AG09319 (cell line): Measurements from ENCODE around the gene CWC22.

Experiments
- DNase-seq: peaks from one replicate; pipeline ENCODE4 v3.0.0-alpha.2; 2010; ENCODE audit warnings: low read depth; ENCODE audit errors: extremely low read depth
- TF ChIP-seq, protein P1 (sequence below): IDR thresholded peaks from 2 replicates; pipeline ENCODE4 v1.5.1; 2011; ENCODE audit warnings: low read depth, mild to moderate bottlenecking, inconsistent platforms, low read length, moderate library complexity

The CWC22 gene

DNA sequence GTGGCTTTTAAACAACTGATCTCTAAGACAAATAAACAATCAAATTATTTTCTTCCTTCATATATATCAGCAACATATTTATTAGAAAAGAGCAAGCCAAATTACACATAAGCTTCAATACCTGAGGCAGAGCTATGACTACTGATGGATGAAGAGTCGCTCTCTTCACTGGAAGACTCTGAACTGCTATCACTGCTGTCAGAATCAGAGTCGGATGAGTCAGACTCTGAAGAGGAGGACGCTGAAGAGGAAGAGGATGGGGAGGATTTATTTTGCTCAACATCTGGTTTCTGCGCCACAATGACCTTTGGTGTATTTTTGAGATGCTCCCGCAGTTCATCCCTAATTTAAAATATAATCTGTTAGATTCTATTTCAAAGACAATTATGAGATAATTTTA lies 56.7 kb downstream of the CWC22 start:
- TF ChIP-seq, protein P1, sequence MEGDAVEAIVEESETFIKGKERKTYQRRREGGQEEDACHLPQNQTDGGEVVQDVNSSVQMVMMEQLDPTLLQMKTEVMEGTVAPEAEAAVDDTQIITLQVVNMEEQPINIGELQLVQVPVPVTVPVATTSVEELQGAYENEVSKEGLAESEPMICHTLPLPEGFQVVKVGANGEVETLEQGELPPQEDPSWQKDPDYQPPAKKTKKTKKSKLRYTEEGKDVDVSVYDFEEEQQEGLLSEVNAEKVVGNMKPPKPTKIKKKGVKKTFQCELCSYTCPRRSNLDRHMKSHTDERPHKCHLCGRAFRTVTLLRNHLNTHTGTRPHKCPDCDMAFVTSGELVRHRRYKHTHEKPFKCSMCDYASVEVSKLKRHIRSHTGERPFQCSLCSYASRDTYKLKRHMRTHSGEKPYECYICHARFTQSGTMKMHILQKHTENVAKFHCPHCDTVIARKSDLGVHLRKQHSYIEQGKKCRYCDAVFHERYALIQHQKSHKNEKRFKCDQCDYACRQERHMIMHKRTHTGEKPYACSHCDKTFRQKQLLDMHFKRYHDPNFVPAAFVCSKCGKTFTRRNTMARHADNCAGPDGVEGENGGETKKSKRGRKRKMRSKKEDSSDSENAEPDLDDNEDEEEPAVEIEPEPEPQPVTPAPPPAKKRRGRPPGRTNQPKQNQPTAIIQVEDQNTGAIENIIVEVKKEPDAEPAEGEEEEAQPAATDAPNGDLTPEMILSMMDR, result no peak
- no peak for DNase-seq

DNA sequence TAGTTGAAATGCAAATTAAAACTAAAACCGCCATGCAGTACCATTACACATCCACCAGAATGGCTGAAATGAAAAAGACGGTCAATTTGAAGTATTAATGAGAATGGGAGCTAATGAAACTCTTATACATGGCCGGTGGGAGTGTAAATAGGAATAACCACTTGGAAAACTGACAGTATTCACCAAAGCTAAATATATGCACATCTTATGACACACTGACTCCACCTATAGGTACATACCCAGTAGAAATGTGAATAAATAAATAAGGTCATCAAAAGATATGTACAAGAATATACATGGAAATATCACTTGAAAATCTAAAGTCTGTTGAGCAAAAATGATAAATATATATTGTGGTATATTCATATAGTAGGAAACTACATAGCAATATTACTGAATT lies 57.7 kb downstream of the CWC22 start:
- TF ChIP-seq, protein P1, result no peak
- no peak for DNase-seq

- TF ChIP-seq, protein P1, result no peak
- DNase-seq, result no peak
These were observed 59.0 kb downstream of the CWC22 start for GRCh38 chr2:179948058-179948457.

DNA sequence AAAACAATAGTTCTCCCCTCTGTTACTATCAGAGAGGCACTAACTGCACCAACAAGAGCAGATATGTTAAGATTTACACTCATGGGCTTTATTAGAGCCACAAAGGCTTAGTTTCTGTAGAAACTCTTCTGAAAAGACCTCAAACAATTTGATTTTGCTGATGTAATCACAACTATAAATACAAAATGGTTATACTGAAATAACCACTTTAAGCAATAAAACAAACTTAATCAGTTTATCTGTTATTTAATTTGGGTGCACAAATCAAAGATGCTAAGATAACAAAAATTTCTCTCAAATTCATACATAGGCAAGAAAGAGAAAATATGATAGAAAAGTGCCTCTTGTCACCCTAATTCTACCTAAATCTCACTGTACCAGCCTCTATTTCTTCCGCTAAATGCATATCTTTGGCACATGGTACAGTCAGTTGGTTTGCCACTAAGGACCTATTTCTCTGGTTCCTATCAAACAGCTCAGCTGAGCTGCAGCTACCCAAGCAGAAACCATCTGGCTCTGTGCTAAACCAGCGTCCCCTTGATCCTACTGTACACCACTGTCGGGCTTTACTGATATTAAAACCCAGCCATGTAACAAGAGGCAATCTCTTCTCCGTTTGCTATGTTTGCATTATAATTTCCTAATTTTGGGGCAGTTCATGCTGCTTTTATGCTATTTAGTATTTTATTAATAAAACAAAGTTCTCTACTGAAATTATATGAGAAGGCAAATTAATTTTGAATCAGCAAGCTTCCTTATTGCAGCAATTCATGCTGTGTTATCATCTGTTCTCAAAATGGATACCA lies 60.1 kb downstream of the CWC22 start:
- TF ChIP-seq, protein P1, result no peak
- DNase-seq, result no peak

GRCh38 chr2:179946346-179946745 lies 60.8 kb downstream of the CWC22 start:
- TF ChIP-seq, protein P1, result no peak
- DNase-seq, result no peak

DNA sequence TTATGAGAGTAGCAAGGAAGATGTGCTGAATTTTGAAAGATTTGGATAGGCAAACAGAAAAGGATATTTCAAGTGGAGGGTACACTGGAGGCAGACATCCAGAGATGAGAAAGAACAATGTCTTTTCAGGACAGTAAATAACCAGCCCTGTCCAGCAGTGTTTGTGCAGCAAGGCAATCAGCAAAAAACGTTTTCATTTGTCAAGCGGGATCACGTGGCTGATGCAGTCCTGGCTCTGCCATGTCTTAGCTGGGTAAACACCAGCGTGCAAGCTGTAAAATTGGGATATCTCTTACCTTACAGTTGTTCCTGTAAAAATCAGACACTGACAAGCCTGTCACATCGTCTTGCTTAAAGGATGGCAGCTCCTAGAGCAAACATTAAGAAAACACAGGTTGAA lies 67.8 kb downstream of the CWC22 start:
- TF ChIP-seq, protein P1, result no peak
- DNase-seq, result no peak

GRCh38 chr2:179938026-179938425 lies 69.1 kb downstream of the CWC22 start:
- DNase-seq, result no peak
- TF ChIP-seq, protein P1, result no peak
